AG09309 (cell line): Measurements from ENCODE around the gene ANKRD27.
"Not testable (repeated sequence)": the region's sequence is repeated elsewhere in the genome, so short reads cannot be mapped to it uniquely, and the experiment has no call there.

Experiments used
- DNase-seq: peaks from one replicate; pipeline ENCODE4 v3.0.0-alpha.2; 2010; ENCODE audit warnings: low read depth
- H3K4me3 ChIP-seq: 2 replicates; pipeline ENCODE4 v1.5.1; 2011; ENCODE audit warnings: mild to moderate bottlenecking, low read depth, low read length, moderate library complexity; ENCODE audit not compliant: control insufficient read depth
- CTCF ChIP-seq: IDR thresholded peaks from 2 replicates; pipeline ENCODE4 v1.5.1; 2011; ENCODE audit warnings: mild to moderate bottlenecking, low read depth, low read length, inconsistent platforms; ENCODE audit not compliant: insufficient read depth, control insufficient read depth; ENCODE audit errors: missing control alignments

Gene ANKRD27

GRCh38 chr19:32581705-32582179 is 93.2 kb downstream of the ANKRD27 start:
- no peak for TF ChIP-seq CTCF
- no peak for DNase-seq
- H3K4me3 ChIP-seq, result peak overlapping the region; percentile 94

DNA sequence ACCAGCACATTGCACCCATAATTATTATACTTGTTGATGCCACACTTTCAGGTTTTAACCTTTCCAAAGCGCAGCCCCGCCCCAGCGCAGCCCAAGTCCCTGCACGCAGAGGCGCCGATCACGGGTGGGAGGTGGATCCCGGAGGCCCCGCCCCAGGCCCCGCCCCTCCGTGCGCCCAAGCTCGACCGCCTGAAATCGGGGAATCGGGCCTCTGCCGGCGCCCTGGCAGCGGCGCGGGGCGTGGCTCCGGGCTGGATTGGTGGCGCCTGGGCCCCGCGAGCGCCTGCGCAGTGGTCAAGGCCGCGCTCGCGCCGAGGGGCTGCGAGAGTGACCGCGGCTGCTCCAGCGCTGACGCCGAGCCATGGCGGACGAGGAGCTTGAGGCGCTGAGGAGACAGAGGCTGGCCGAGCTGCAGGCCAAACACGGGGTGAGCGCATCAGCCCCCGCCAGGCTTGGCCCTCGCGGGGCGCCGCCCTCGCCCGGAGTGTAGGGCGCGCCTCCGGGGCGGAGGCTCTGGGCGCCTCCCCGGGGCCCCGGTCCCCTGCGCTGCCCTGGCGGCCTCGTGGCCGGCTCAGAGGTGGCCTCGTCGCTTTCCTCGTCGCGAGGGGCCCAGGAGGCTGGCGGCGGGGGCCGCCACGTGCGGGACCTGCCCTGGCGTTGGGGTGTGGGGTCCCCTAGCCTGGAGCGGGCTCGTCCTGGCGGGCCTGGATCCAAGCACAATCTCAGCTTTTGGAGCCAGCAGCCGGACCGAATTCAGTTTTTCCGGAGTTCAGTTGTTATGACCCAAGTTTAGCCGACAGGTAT is 93.9 kb downstream of the ANKRD27 start, which contains the start of gene PDCD5:
Gene PDCD5 (plus strand): TSS at position 290 of the 804 bp plus-strand sequence. CDS start 72 bp downstream, at position 362.
- peak within 1 kb of the TSS; percentile 94 for H3K4me3 ChIP-seq
- TF ChIP-seq CTCF, result no peak
- peak; percentile 59 for DNase-seq

GRCh38 chr19:32580353-32580900 is 94.6 kb downstream of the ANKRD27 start:
- no peak for TF ChIP-seq CTCF
- no peak for DNase-seq
- H3K4me3 ChIP-seq, result peak overlapping the region; percentile 62

DNA sequence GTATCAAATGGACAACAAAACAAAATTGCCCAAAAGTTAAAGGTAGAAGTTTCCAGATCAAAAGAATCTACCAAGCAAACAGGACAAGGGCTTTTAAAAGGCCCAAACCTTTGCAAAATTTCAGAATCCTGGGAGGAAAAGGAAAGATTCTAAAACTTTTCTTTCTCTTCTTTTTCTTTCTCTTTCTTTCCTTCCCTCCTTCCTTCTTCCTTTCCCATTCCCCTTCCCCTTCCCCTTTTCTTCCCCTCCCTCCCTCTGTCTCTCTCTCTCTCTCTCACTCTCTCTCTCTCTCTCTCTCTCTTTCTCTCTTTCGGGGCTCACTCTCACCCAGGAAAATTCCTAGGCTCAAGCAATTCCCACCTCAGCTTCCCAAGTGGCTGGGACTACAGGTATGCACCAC is 98.2 kb downstream of the ANKRD27 start:
- no peak overlapping the region for H3K4me3 ChIP-seq
- DNase-seq, result no peak
- TF ChIP-seq CTCF, result no peak

- no peak for TF ChIP-seq CTCF
- DNase-seq, result no peak
- H3K4me3 ChIP-seq, result no peak overlapping the region
Observed at GRCh38 chr19:32573492-32573794, 101.5 kb downstream of the ANKRD27 start.

- not testable (repeated sequence) for H3K4me3 ChIP-seq, DNase-seq
Observed at GRCh38 chr19:32572700-32573491, 102.1 kb downstream of the ANKRD27 start.

DNA sequence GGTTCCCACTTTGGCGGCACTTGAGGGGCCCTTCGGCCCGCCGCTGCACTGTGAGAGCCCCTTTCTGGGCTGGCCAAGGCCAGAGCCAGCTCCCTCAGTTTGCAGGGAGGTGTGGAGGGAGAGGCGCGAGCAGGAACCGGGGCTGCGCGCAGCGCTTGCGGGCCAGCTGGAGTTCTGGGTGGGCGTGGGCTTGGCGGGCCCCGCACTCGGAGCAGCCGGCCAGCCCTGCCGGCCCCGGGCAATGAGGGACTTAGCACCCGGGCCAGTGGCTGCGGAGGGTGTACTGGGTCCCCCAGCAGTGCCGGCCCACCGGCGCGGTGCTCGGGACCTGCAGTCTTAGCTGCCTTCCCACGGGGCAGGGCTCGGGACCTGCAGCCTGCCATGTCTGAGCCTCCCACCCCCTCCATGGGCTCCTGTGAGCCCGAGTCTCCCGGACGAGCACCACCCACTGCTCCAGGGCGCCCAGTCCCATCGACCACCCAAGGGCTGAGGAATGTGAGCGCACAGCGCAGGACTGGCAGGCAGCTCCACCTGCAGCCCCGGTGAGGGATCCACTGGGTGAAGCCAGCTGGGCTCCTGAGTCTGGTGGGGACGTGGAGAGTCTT is 103.4 kb downstream of the ANKRD27 start:
- H3K4me3 ChIP-seq, DNase-seq: not testable (repeated sequence)
